NCI-H2171 treated with DMSO at 0.1 percent for 48 hours (cell line): ENCODE results near the gene SLC25A38.

Experiments
- DNase-seq: peaks from one replicate; lab custom pipeline; 2025; lab: John Stamatoyannopoulos, UW

Gene SLC25A38

GRCh38 chr3:39434574-39434973, 51.4 kb downstream of the SLC25A38 start:
- no peak for DNase-seq

GRCh38 chr3:39435006-39435748, 52.0 kb downstream of the SLC25A38 start:
- DNase-seq: peak; percentile 13

GRCh38 chr3:39438880-39439279, 55.7 kb downstream of the SLC25A38 start:
- DNase-seq: no peak

- DNase-seq: no peak
These were observed 57.1 kb downstream of the SLC25A38 start for GRCh38 chr3:39440316-39440715.

GRCh38 chr3:39443530-39443929, 60.4 kb downstream of the SLC25A38 start:
- no peak for DNase-seq

- DNase-seq: no peak
These were observed 62.8 kb downstream of the SLC25A38 start for GRCh38 chr3:39445927-39446326.

- DNase-seq: no peak
These were observed 63.3 kb downstream of the SLC25A38 start for GRCh38 chr3:39446444-39446843.
